Measurements from ENCODE around the gene SNX4.
"Not testable (repeated sequence)": the region's sequence is repeated elsewhere in the genome, so short reads cannot be mapped to it uniquely, and the experiment has no call there.

The SNX4 gene

DNA sequence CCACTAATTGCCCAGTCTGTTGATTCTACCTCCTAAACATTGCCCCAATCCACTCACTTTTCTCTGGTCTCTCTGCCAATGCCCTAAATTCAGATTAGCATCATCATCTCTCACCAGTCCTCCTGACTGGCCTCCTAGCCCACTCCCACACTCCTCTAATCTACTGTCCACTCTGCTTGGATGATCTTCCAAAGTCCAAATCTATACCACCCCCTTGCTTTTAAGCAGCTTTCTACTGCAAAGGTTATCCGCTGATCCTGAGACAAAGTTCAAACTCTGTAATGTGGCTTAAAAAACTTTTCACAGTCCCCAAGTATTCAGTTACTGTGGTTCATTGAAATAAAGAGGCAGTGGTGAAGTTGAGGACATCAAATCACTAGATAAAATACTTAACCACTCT is 37.6 kb downstream of the SNX4 start:
- H3K4me3 ChIP-seq (ENCODE audit: low read depth, low read length) = no peak overlapping the region
- no peak for TF ChIP-seq CTCF (IDR thresholded peaks at IDR 0.05; ENCODE audit: low read depth, low read length, missing control alignments)
- in situ Hi-C loops (cut with HindIII; ENCODE audit: low sequenced_read_pairs) = no loop called here
- no peak for DNase-seq (ENCODE audit: low read depth)

DNA sequence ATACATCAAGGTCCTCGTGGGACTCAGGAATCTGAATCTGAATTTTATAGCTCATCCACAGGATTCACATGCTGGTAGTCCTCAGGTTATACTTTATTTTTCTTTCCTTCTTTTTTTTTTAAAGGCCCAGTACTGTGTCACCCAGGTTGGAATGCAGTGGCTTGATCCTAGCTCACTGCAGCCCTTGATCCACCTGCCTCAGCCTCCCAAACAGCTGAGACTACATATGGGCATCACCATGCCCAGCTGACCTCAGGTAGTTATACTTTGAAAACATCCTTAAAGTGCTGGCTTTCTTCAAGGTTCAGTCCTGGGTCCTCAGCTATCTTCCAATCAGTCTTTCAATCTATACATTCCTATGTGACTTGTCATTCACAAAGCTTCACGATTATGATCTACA is 38.2 kb downstream of the SNX4 start:
- no peak for DNase-seq (ENCODE audit: low read depth)
- TF ChIP-seq CTCF (IDR thresholded peaks at IDR 0.05; ENCODE audit: low read depth, low read length, missing control alignments) = no peak
- in situ Hi-C loops (cut with HindIII; ENCODE audit: low sequenced_read_pairs) = no loop called here

GRCh38 chr3:125481375-125481759 is 38.6 kb downstream of the SNX4 start:
- in situ Hi-C loops (cut with HindIII; ENCODE audit: low sequenced_read_pairs); DNase-seq (ENCODE audit: low read depth); H3K4me3 ChIP-seq (ENCODE audit: low read depth, low read length): not testable (repeated sequence)

More for the DNA sequence above, 38.2 kb downstream of the SNX4 start:
- H3K4me3 ChIP-seq (ENCODE audit: low read depth, low read length) = no peak overlapping the region

GRCh38 chr3:125480656-125481374 is 39.2 kb downstream of the SNX4 start:
- no peak for TF ChIP-seq CTCF (IDR thresholded peaks at IDR 0.05; ENCODE audit: low read depth, low read length, missing control alignments)
- in situ Hi-C loops (cut with HindIII; ENCODE audit: low sequenced_read_pairs) = no loop called here
- no peak overlapping the region for H3K4me3 ChIP-seq (ENCODE audit: low read depth, low read length)
- no peak for DNase-seq (ENCODE audit: low read depth)

GRCh38 chr3:125479091-125479490 is 40.9 kb downstream of the SNX4 start:
- in situ Hi-C loops (cut with HindIII; ENCODE audit: low sequenced_read_pairs) = no loop called here
- H3K4me3 ChIP-seq (ENCODE audit: low read depth, low read length) = no peak overlapping the region
- no peak for DNase-seq (ENCODE audit: low read depth)
- TF ChIP-seq CTCF (IDR thresholded peaks at IDR 0.05; ENCODE audit: low read depth, low read length, missing control alignments) = no peak

DNA sequence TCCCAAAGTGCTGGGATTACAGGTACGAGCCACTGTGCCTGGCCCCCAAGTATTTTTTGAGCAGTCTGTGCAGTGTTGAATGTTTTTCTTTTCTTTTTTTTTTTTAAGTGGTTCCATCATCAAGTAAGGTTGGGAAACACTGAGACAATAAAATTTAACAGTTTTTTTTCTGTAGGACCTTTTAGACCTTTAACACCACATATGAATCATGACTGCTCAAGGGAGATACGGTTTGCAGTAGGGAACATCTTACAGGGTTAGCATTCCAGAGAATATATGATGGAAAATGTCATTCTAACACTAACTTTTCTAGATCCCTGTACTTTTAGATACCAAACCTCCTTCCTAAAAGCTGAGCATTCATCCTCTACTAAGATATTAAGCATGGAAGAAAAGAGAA is 41.7 kb downstream of the SNX4 start:
- DNase-seq (ENCODE audit: low read depth) = no peak
- in situ Hi-C loops (cut with HindIII; ENCODE audit: low sequenced_read_pairs) = no loop called here
- TF ChIP-seq CTCF (IDR thresholded peaks at IDR 0.05; ENCODE audit: low read depth, low read length, missing control alignments) = no peak
- H3K4me3 ChIP-seq (ENCODE audit: low read depth, low read length) = no peak overlapping the region

DNA sequence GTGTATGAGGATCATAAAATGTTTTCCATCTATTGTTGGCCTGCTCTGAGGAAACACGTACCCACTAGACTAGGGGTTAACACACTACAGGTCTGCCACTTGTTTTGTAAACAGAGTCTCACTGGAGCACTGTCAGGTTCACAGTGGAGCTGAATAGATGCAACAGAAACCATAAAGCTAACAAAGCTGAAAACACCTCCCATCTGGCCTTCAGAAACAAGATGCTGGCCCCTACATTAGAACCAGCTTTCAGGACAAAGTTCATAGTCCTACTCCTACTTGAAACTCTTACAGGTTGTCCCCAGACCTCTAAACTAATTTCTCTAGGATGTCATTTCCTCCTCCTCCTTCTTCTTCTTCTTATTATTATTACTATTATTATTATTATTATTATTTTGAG is 42.3 kb downstream of the SNX4 start:
- no peak for TF ChIP-seq CTCF (IDR thresholded peaks at IDR 0.05; ENCODE audit: low read depth, low read length, missing control alignments)
- in situ Hi-C loops (cut with HindIII; ENCODE audit: low sequenced_read_pairs) = no loop called here
- H3K4me3 ChIP-seq (ENCODE audit: low read depth, low read length) = no peak overlapping the region
- no peak for DNase-seq (ENCODE audit: low read depth)
